Thyroid gland (tissue), 4 donors: ENCODE data around the gene CCDC34. TPM values are rescaled to one million over a fixed set of nuclear protein-coding genes. Genes with fewer than 3 reads are reported as not detected.

ENCODE experiments used
- DNase-seq, 2 donors: peaks; one replicate each; pipeline ENCODE4 v3.0.0-alpha.2; 2019
- H3K27ac ChIP-seq, 3 donors: fragments of 200-600 bp; sonication (generic); 1 replicate in 2 of 3; 2 replicates in 1 of 3; pipeline ENCODE4 v1.5.1; 2016 to 2019; ENCODE audit warnings: mild to moderate bottlenecking in 1 of 3, moderate library complexity in 1 of 3
- H3K27me3 ChIP-seq: fragments of 200-600 bp; sonication (generic); one replicate; pipeline ENCODE4 v1.5.1; 2019
- H3K36me3 ChIP-seq, 2 donors: fragments of 200-600 bp; sonication (generic); one replicate each; pipeline ENCODE4 v1.5.1; 2016 to 2019
- H3K4me1 ChIP-seq, 2 donors: fragments of 200-600 bp; sonication (generic); one replicate each; pipeline ENCODE4 v1.5.1; 2017 to 2019
- H3K4me3 ChIP-seq, 3 donors: fragments of 200-600 bp; sonication (generic); replicated peaks in 1 of 3; 1 replicate in 2 of 3; 2 replicates in 1 of 3; pipeline ENCODE4 v1.5.1; 2016; ENCODE audit warnings: mild to moderate bottlenecking in 1 of 3
- H3K9me3 ChIP-seq: fragments of 200-600 bp; sonication (generic); one replicate; pipeline ENCODE4 v1.5.1; 2017
- CTCF ChIP-seq, 6 experiments: fragments of 200-600 bp in 3 of 6; fragments of 450-650 bp in 3 of 6; sonication (generic) in 3 of 6; IDR thresholded peaks; one replicate each; pipeline ENCODE4 v1.5.1; 2016 to 2019; ENCODE audit warnings: antibody characterized with exemption in 6 of 6, mild to moderate bottlenecking in 2 of 6, inconsistent platforms in 1 of 6, moderate library complexity in 1 of 6
- POLR2A ChIP-seq, 2 donors: fragments of 450-650 bp; IDR thresholded peaks; one replicate each; pipeline ENCODE4 v1.6.1; 2017; ENCODE audit warnings: antibody characterized with exemption in 2 of 2, mild to moderate bottlenecking in 2 of 2, moderate library complexity in 1 of 2
- WGBS, 2 donors: methylation state at CpG; one replicate each; pipeline ENCODE4 v1.1.5; 2017; 5-methylcytosine and 5-hydroxymethylcytosine counted together
- intact Hi-C: fragments of 100-400 bp; cut with DNase I; formaldehyde crosslinking; loops from one replicate; pipeline ENCODE4 v1.15.1; 2023
- total RNA-seq, 4 donors: library from RNA; depleted of rRNA; stranded (reverse); fragments of >200 nt; gene quantifications; one replicate each; pipeline ENCODE4 v1.2.3, GENCODE V29; 2016

CCDC34 gene
- total RNA-seq, 4 donors from 2014 or later, result 2.1 to 4.6 (median 3.9) TPM

GRCh38 chr11:27388001-27388400 is 25.0 kb upstream of the CCDC34 start:
- Histone ChIP-seq H3K9me3 (no peaks in the 10 kb centered on the region), H3K27me3 (no peaks in the 10 kb centered on the region), H3K27ac (no peak overlapping the region), H3K36me3 (no peaks in the 10 kb centered on the region), H3K4me3 (no peak overlapping the region), H3K4me1 (peaks cover 11 to 27% of the 10 kb centered on the region in 2 donors)
- WGBS, 2 donors, result 19 to 46% methylated on average over 2 of the region's 2 CpGs
- intact Hi-C loops, result no loop called here
- TF ChIP-seq POLR2A (IDR thresholded peaks at IDR 0.05) (no peak), CTCF (IDR thresholded peaks at IDR 0.05) (no peak)
- no peak for DNase-seq

GRCh38 chr11:27387362-27387761 is 24.3 kb upstream of the CCDC34 start:
- no peak for DNase-seq
- TF ChIP-seq CTCF (IDR thresholded peaks at IDR 0.05) (no peak), POLR2A (IDR thresholded peaks at IDR 0.05) (no peak)
- Histone ChIP-seq H3K4me1 (peaks cover 7 to 25% of the 10 kb centered on the region in 2 donors), H3K9me3 (no peaks in the 10 kb centered on the region), H3K27ac (no peak overlapping the region), H3K4me3 (no peak overlapping the region), H3K36me3 (no peaks in the 10 kb centered on the region), H3K27me3 (no peaks in the 10 kb centered on the region)
- intact Hi-C loops, result no loop called here
- WGBS, 2 donors, result 46 to 49% methylated on average over 2 of the region's 2 CpGs

DNA sequence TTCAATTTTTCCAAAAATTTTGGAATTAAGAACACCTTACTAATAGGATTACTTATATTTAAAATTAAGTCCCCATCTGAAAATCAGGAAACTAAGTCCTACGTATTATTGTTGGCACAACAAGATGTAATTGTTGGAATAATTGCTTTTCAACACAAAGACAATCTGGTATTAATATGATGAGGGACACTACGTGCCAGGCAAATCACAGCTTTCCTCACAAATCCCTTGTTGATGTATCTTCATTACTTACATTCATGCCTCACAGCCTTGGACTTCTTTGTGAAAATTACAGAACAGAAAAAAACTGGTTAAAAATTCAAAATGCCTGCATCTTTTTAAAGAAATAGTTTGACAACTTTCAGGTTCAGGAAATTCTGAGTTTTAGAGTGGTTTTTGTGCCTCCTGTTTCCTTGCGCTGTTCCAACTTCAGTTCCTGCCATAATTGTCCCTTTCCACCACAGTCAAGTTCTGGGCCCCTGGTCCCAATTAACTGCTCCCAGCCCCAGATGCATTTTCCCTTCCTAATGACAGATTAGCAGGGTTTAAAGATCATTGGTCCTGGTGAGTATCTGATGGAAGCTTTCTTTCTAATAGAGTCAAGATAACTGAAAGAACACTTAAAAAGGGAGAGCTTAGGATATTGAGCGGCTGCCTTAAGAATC is 23.3 kb upstream of the CCDC34 start:
- Histone ChIP-seq H3K36me3 (no peaks in the 10 kb centered on the region), H3K27ac (no peak overlapping the region), H3K27me3 (no peaks in the 10 kb centered on the region), H3K9me3 (no peaks in the 10 kb centered on the region), H3K4me3 (no peak overlapping the region), H3K4me1 (peaks cover 0 to 17% of the 10 kb centered on the region in 2 donors)
- WGBS, 2 donors, result 87 to 93% methylated on average over 4 of the region's 4 CpGs
- no peak for TF ChIP-seq CTCF (IDR thresholded peaks at IDR 0.05)
- TF ChIP-seq POLR2A (IDR thresholded peaks at IDR 0.05), result no peak
- intact Hi-C loops, result no loop called here
- DNase-seq, result no peak

DNA sequence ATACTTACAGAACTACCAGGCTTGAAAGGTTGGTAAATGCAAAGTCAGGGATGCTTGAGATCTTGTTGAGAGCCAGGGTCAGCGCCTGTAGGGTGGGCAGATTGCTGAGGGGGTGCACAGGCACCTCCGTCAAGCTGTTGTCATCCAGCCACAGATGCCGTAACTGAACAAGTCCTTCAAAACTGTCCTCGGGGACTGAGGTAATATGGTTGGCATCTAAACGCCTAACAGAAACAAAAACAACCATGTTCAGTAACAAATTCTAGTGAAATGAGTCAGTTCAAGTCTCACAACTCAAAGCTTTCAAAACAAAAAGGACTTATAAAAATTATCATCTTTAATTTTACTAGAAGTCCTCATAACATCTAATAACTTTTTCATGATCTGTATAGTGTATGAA is 22.2 kb upstream of the CCDC34 start:
- WGBS, 2 donors, result 49 to 62% methylated on average over 5 of the region's 5 CpGs
- Histone ChIP-seq H3K9me3 (no peaks in the 10 kb centered on the region), H3K27ac (no peak overlapping the region), H3K4me1 (peaks cover 0 to 17% of the 10 kb centered on the region in 2 donors), H3K4me3 (no peak overlapping the region), H3K36me3 (no peaks in the 10 kb centered on the region), H3K27me3 (no peaks in the 10 kb centered on the region)
- no peak for TF ChIP-seq POLR2A (IDR thresholded peaks at IDR 0.05)
- no peak for TF ChIP-seq CTCF (IDR thresholded peaks at IDR 0.05)
- DNase-seq, result peak in 1 of 2 donors; percentile 20
- intact Hi-C loops, result no loop called here

DNA sequence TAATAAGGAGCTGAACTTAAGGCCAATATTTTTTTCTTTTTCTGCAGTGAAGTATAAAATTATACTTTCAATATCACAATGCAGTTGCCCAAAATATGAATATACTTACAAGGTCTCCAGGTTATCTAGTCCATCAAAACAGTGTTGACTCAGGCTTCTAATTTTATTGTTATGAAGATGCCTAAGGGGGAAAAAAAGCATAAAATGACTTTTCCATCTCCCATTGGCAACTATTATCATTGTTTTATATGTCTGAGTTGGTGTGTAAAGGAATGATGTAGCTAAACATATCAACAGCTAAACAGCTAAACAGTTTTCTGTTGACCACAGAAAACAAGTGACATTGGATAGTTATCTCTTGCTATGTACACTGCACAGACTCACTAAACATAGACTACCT is 21.2 kb upstream of the CCDC34 start:
- TF ChIP-seq CTCF (IDR thresholded peaks at IDR 0.05) (no peak), POLR2A (IDR thresholded peaks at IDR 0.05) (no peak)
- Histone ChIP-seq H3K4me1 (peaks cover 0 to 17% of the 10 kb centered on the region in 2 donors), H3K27me3 (no peaks in the 10 kb centered on the region), H3K4me3 (no peak overlapping the region), H3K36me3 (no peaks in the 10 kb centered on the region), H3K27ac (no peak overlapping the region), H3K9me3 (no peaks in the 10 kb centered on the region)
- intact Hi-C loops, result no loop called here
- DNase-seq, result no peak
